ENCODE measurements around the gene DCP2. TPM values are rescaled to one million over a fixed set of nuclear protein-coding genes. Genes with fewer than 3 reads are reported as not detected.
A peak's percentile ranks its signal among the peaks of the same experiment; 100 is the strongest.
"Not testable (repeated sequence)": the region's sequence is repeated elsewhere in the genome, so short reads cannot be mapped to it uniquely, and the experiment has no call there.

The DCP2 gene
- polyA plus RNA-seq (ENCODE audit: insufficient read length in 4 of 4), result 10 to 100 TPM; 30.6 to 42.5 (median 40.1) TPM

- DNase-seq (ENCODE audit: low read depth in 4 of 4, low spot score in 3 of 4), result peak; percentile 96 to 100 (median 99)
Measured at GRCh38 chr5:112976432-112977309, at the start of gene DCP2. TSS of gene DCP2 (plus strand) at chr5:112976798. CDS start at chr5:112976934, 136 bp downstream.

GRCh38 chr5:112929336-112930081, 47.1 kb upstream of the DCP2 start:
- no peak for DNase-seq (ENCODE audit: low read depth in 4 of 4, low spot score in 3 of 4)

GRCh38 chr5:112930082-112930344, 46.6 kb upstream of the DCP2 start:
- no peak for DNase-seq (ENCODE audit: low read depth in 4 of 4, low spot score in 3 of 4)

- no peak for DNase-seq (ENCODE audit: low read depth in 4 of 4, low spot score in 3 of 4)
Measured at GRCh38 chr5:112931473-112931872, 45.1 kb upstream of the DCP2 start.

- DNase-seq (ENCODE audit: low read depth in 4 of 4, low spot score in 3 of 4), result no peak
Measured at GRCh38 chr5:112933105-112933504, 43.5 kb upstream of the DCP2 start.

GRCh38 chr5:112933651-112934365, 42.8 kb upstream of the DCP2 start:
- no peak for DNase-seq (ENCODE audit: low read depth in 4 of 4, low spot score in 3 of 4)

- no peak for DNase-seq (ENCODE audit: low read depth in 4 of 4, low spot score in 3 of 4)
Measured at GRCh38 chr5:112934366-112934663, 42.3 kb upstream of the DCP2 start.

GRCh38 chr5:112935675-112936074, 40.9 kb upstream of the DCP2 start:
- DNase-seq (ENCODE audit: low read depth in 4 of 4, low spot score in 3 of 4), result no peak

GRCh38 chr5:112938286-112938685, 38.3 kb upstream of the DCP2 start:
- no peak for DNase-seq (ENCODE audit: low read depth in 4 of 4, low spot score in 3 of 4)

GRCh38 chr5:112940670-112941069, 35.9 kb upstream of the DCP2 start:
- DNase-seq (ENCODE audit: low read depth in 4 of 4, low spot score in 3 of 4), result no peak

- no peak for DNase-seq (ENCODE audit: low read depth in 4 of 4, low spot score in 3 of 4)
Measured at GRCh38 chr5:112948458-112948857, 28.1 kb upstream of the DCP2 start.

- no peak for DNase-seq (ENCODE audit: low read depth in 4 of 4, low spot score in 3 of 4)
Measured at GRCh38 chr5:112951124-112951702, 25.4 kb upstream of the DCP2 start.

GRCh38 chr5:112956606-112957005, 20.0 kb upstream of the DCP2 start:
- no peak for DNase-seq (ENCODE audit: low read depth in 4 of 4, low spot score in 3 of 4)

- no peak for DNase-seq (ENCODE audit: low read depth in 4 of 4, low spot score in 3 of 4)
Measured at GRCh38 chr5:112957036-112957808, 19.4 kb upstream of the DCP2 start.

GRCh38 chr5:112958093-112959088, 18.2 kb upstream of the DCP2 start:
- no peak for DNase-seq (ENCODE audit: low read depth in 4 of 4, low spot score in 3 of 4)

- not testable (repeated sequence) for DNase-seq (ENCODE audit: low read depth in 4 of 4, low spot score in 3 of 4)
Measured at GRCh38 chr5:112959872-112960271, 16.7 kb upstream of the DCP2 start.

GRCh38 chr5:112960315-112960714, 16.3 kb upstream of the DCP2 start:
- no peak for DNase-seq (ENCODE audit: low read depth in 4 of 4, low spot score in 3 of 4)

- DNase-seq (ENCODE audit: low read depth in 4 of 4, low spot score in 3 of 4), result no peak
Measured at GRCh38 chr5:112960863-112961504, 15.6 kb upstream of the DCP2 start.

GRCh38 chr5:112963374-112963733, 13.2 kb upstream of the DCP2 start:
- not testable (repeated sequence) for DNase-seq (ENCODE audit: low read depth in 4 of 4, low spot score in 3 of 4)

All from right renal pelvis (tissue), 4 donors.